K562 (cell line): ENCODE measurements around the gene CPLX1. TPM values are rescaled to one million over a fixed set of nuclear protein-coding genes. Genes with fewer than 3 reads are reported as not detected.

ENCODE experiments used
- ATAC-seq: fragments of 200-7000 bp; cut with Tn5 transposase; 3 replicates; pipeline ENCODE4 v1.9.1; 2020; ENCODE audit warnings: moderate library complexity
- BruUV-seq: library from RNA; stranded (reverse); fragments of 400-500 nt; replicated peaks from 2 replicates; lab custom pipeline; 2021; lab: Mats Ljungman, UMichigan
- CTCF ChIA-PET: fragments of 300-600 bp; formaldehyde crosslinking; extraction: SDS; loops from one replicate; lab custom pipeline; 2021; ENCODE audit warnings: low intra/inter-chr PET ratio; lab: Yijun Ruan, JAX
- POLR2A ChIA-PET: fragments of 300-600, 350-650 bp; sonication (Branson Sonifier 250); formaldehyde crosslinking; extraction: SDS; loops from one replicate; lab custom pipeline; 2021; ENCODE audit warnings: antibody characterized with exemption, inconsistent platforms; lab: Yijun Ruan, JAX
- DNase-seq, 4 experiments: peaks; one replicate each; pipeline versions ENCODE4 v3.0.0 to v3.0.0-alpha.2; 2011 to 2018; ENCODE audit warnings: low spot score in 3 of 4, mixed read lengths in 3 of 4; ENCODE audit errors: extremely low read depth in 1 of 4
- FAIRE-seq: peaks from 2 replicates; lab custom pipeline; 2011; peaks lifted over from hg19 to GRCh38; lab: Jason Lieb, UNC
- H2AFZ ChIP-seq: 2 replicates; pipeline ENCODE4 v1.6.0; 2011; ENCODE audit warnings: low read depth, low read length, control low read depth, inconsistent platforms
- H3K27ac ChIP-seq: fragments of 200-600 bp; 3 replicates; pipeline ENCODE4 v1.8.0; 2011; ENCODE audit warnings: low read depth, mild to moderate bottlenecking, control low read depth, inconsistent platforms, low read length, moderate library complexity, mixed read lengths; ENCODE audit errors: extremely low read depth
- H3K27me3 ChIP-seq, 2 experiments: fragments of 300-600 bp in 1 of 2; 2 replicates in 1 of 2; 3 replicates in 1 of 2; pipeline versions ENCODE4 v1.6.0 to v1.8.0; 2011; ENCODE audit warnings: inconsistent platforms in 2 of 2, low read length in 2 of 2, mild to moderate bottlenecking in 1 of 2, mixed read lengths in 1 of 2, moderate library complexity in 1 of 2; ENCODE audit not compliant: control insufficient read depth in 2 of 2, insufficient read depth in 2 of 2
- H3K36me3 ChIP-seq: fragments of 300-600 bp; 3 replicates; pipeline ENCODE4 v1.8.0; 2011; ENCODE audit warnings: mild to moderate bottlenecking, low read length, inconsistent platforms; ENCODE audit not compliant: control insufficient read depth, insufficient read depth
- H3K4me1 ChIP-seq, 2 experiments: fragments of 200-600 bp in 1 of 2; replicated peaks in 1 of 2; 2 replicates in 1 of 2; 3 replicates in 1 of 2; pipeline versions ENCODE4 v1.5.1 to v1.8.0; 2011; ENCODE audit warnings: inconsistent platforms in 2 of 2, low read length in 2 of 2, mild to moderate bottlenecking in 1 of 2, mixed read lengths in 1 of 2, moderate library complexity in 1 of 2; ENCODE audit not compliant: control insufficient read depth in 2 of 2, insufficient read depth in 2 of 2
- H3K4me2 ChIP-seq: 2 replicates; pipeline ENCODE4 v1.6.1; 2011; ENCODE audit warnings: low read length, control low read depth, inconsistent platforms, mixed read lengths; ENCODE audit not compliant: insufficient read depth
- H3K4me3 ChIP-seq: fragments of 200-600 bp; sonication (generic), shearing (Covaris generic); 2 replicates; pipeline ENCODE4 v1.5.1; 2016; ENCODE audit warnings: control low read depth, inconsistent platforms
- H3K79me2 ChIP-seq: fragments of 200-600 bp; 3 replicates; pipeline ENCODE4 v1.8.0; 2011; ENCODE audit warnings: low read length, inconsistent platforms; ENCODE audit not compliant: control insufficient read depth, insufficient read depth
- H3K9ac ChIP-seq, 2 experiments: 2 replicates each; pipeline versions ENCODE4 v1.6.0 to v1.6.1; 2011; ENCODE audit warnings: low read depth in 2 of 2, low read length in 2 of 2, control low read depth in 1 of 2, inconsistent platforms in 1 of 2, mild to moderate bottlenecking in 1 of 2, mixed read lengths in 1 of 2; ENCODE audit not compliant: insufficient read depth in 1 of 2
- H3K9me1 ChIP-seq: one replicate; pipeline ENCODE4 v1.6.0; 2011; ENCODE audit warnings: inconsistent platforms, mild to moderate bottlenecking, low read length, moderate library complexity; ENCODE audit not compliant: control insufficient read depth, insufficient read depth
- H3K9me3 ChIP-seq: replicated peaks from 2 replicates; pipeline ENCODE4 v1.5.1; 2011; ENCODE audit warnings: low read depth, low read length, inconsistent platforms; ENCODE audit not compliant: control insufficient read depth, insufficient read depth
- H4K20me1 ChIP-seq: replicated peaks from 2 replicates; pipeline ENCODE4 v1.6.1; 2011; ENCODE audit warnings: low read length, inconsistent platforms, mixed read lengths; ENCODE audit not compliant: control insufficient read depth, insufficient read depth
- CTCFL ChIP-seq: IDR thresholded peaks from 2 replicates; pipeline ENCODE4 v1.6.1; 2011; ENCODE audit warnings: borderline replicate concordance, low read depth, mild to moderate bottlenecking, moderate library complexity, low read length; ENCODE audit not compliant: insufficient read depth, poor library complexity, severe bottlenecking
- KLF13 ChIP-seq: fragments of 450-650 bp; IDR thresholded peaks from 2 replicates; pipeline ENCODE4 v1.6.1; 2016; ENCODE audit warnings: missing genetic modification characterization, low read depth, mild to moderate bottlenecking, missing compliant biosample characterization, moderate library complexity, borderline replicate concordance
- MCM7 ChIP-seq, 2 experiments: fragments of 450-650 bp; IDR thresholded peaks; 2 replicates each; pipeline ENCODE4 v1.6.1; 2016 to 2018
- MEIS2 ChIP-seq: fragments of 450-650 bp; IDR thresholded peaks from 2 replicates; pipeline ENCODE4 v1.6.1; 2014; ENCODE audit warnings: mild to moderate bottlenecking; ENCODE audit not compliant: partially characterized antibody
- ZBTB40 ChIP-seq, 2 experiments: fragments of 450-650 bp in 1 of 2; sonication (generic) in 1 of 2; formaldehyde crosslinking in 1 of 2; IDR thresholded peaks; 2 replicates each; pipeline versions ENCODE4 v1.7.1 to v1.9.0; 2016 to 2022; ENCODE audit warnings: inconsistent platforms in 1 of 2, mild to moderate bottlenecking in 1 of 2, missing genetic modification reagents in 1 of 2
- ZNF75A ChIP-seq: fragments of 450-650 bp; formaldehyde crosslinking; IDR thresholded peaks from 2 replicates; pipeline ENCODE4 v1.4.0; 2020; ENCODE audit warnings: mild to moderate bottlenecking
- WGBS: fragments of 100-300 bp; shearing (Covaris generic); methylation state at CpG from one replicate; pipeline ENCODE4 v1.1.6; 2016; ENCODE audit warnings: low coverage, mixed read lengths; ENCODE audit not compliant: insufficient coverage; ENCODE audit errors: missing lambda C conversion rate; 5-methylcytosine and 5-hydroxymethylcytosine counted together
- in situ Hi-C: fragments of 300-500 bp; cut with MboI; formaldehyde crosslinking; loops from 4 replicates; pipeline ENCODE4 v1.15.0; 2018; ENCODE audit warnings: inconsistent platforms, mixed read lengths
- intact Hi-C: fragments of 100-400 bp; cut with micrococcal nuclease; formaldehyde crosslinking; loops from 2 replicates; pipeline ENCODE4 v1.14.2; 2022
- polyA plus RNA-seq, 8 experiments: library from polyadenylated mRNA; depleted of rRNA in 4 of 8; stranded (reverse) in 5 of 8; unstranded in 3 of 8; fragments of >200 nt; fragmentation: Nextera tagmentation in 2 of 8; fragmentation: Illumina TruSeq in 1 of 8; extraction: Ambion mirVana in 2 of 8; extraction: Trizol in 1 of 8; gene quantifications; 2 replicates each; pipeline versions ENCODE4 v1.2.1 to v1.2.3, GENCODE V29; 2011 to 2014; ENCODE audit warnings: inconsistent platforms in 1 of 8, missing spikeins in 1 of 8
- total RNA-seq, 7 experiments: library from RNA; depleted of rRNA in 6 of 7; stranded (reverse); fragments of >200 nt in 6 of 7; fragmentation: Illumina TruSeq in 2 of 7; extraction: Trizol in 2 of 7; gene quantifications; 2 replicates each; pipeline versions ENCODE4 v1.2.1 to v1.2.3, GENCODE V29; 2011 to 2021; ENCODE audit warnings: low replicate concordance in 1 of 7

Gene CPLX1
- total and polyA plus RNA-seq, 9 of the 15 experiments (the other 6 are each of a cell fraction or from before 2014, with no cell fraction given): 0.03 to 3.3 (median 0.17) TPM; not detected in 2

- TF ChIP-seq ZNF75A (no peak), CTCFL (peak; percentile 76)
These were observed 83.1 kb downstream of the CPLX1 start (continued) for GRCh38 chr4:742742-743311.

GRCh38 chr4:742096-742741, 83.7 kb downstream of the CPLX1 start:
- no peak overlapping the region for H3K4me3 ChIP-seq
- DNase-seq (no peak), FAIRE-seq (no peak), ATAC-seq (peak; percentile 62)
- H2AFZ ChIP-seq: no peak overlapping the region
- H3K9me3 ChIP-seq: no peaks in the 10 kb centered on the region
- in situ Hi-C loops (no loop called here), intact Hi-C loops (loop anchor here (5.0 kb wide), 1 partner anchor 245 kb away; the partner anchor contains the start of gene IDUA)
- H3K36me3 ChIP-seq: peaks cover 44% of the 10 kb centered on the region; the same call in 2 of the 3 replicates
- H3K9ac ChIP-seq: no peak overlapping the region
- WGBS: 58% methylated on average over 17 of the region's 21 CpGs
- BruUV-seq: TSS peak; percentile 34
- H4K20me1 ChIP-seq: peaks cover 3% of the 10 kb centered on the region; the same call in 1 of the 2 replicates
- CTCF ChIA-PET: interaction anchor here (0.7 to 1.4 kb wide), 3 partner anchors 184 to 245 kb away, joined by 3 to 5 read pairs (median 3); partner anchors contain the start of gene IDUA
- POLR2A ChIA-PET: interaction anchor here (0.6 to 1.3 kb wide), 5 partner anchors 10 to 707 kb away, joined by 3 to 4 read pairs (median 3); no protein-coding TSS in a partner anchor
- no peaks in the 10 kb centered on the region; the same call in 2 of the 3 replicates for H3K79me2 ChIP-seq
- no peak overlapping the region for H3K27ac ChIP-seq
- peaks cover 0 to 25% of the 10 kb centered on the region in 2 experiments; a peak in 2 of 5 replicates for H3K4me1 ChIP-seq
- H3K4me2 ChIP-seq: no peak overlapping the region
- no peaks in the 10 kb centered on the region for H3K9me1 ChIP-seq
- H3K27me3 ChIP-seq: no peaks in the 10 kb centered on the region
- TF ChIP-seq ZBTB40 (IDR thresholded peaks at IDR 0.05): no peak
- TF ChIP-seq ZBTB40 (CRISPR knock-in tag; IDR thresholded peaks at IDR 0.05): no peak
- TF ChIP-seq MCM7 (IDR thresholded peaks at IDR 0.05): no peak
- no peak for TF ChIP-seq KLF13 (tag)
- TF ChIP-seq MEIS2: no peak
